Adipocyte (in vitro differentiated cells): Measurements from ENCODE around the gene SOX10.
A peak's percentile ranks its signal among the peaks of the same experiment; 100 is the strongest.

Experiments used
- DNase-seq: peaks from one replicate; pipeline ENCODE4 v3.0.0-alpha.2; 2015; ENCODE audit warnings: low read depth
- H3K27me3 ChIP-seq: replicated peaks from 2 replicates; pipeline ENCODE4 v1.7.0; 2013; ENCODE audit warnings: mild to moderate bottlenecking, low read length, moderate library complexity; ENCODE audit not compliant: control insufficient read depth, insufficient read depth
- H3K36me3 ChIP-seq: 2 replicates; pipeline ENCODE4 v1.7.0; 2013; ENCODE audit warnings: low read length, mild to moderate bottlenecking, moderate library complexity; ENCODE audit not compliant: control insufficient read depth, insufficient read depth, severe bottlenecking
- H3K4me1 ChIP-seq: 2 replicates; pipeline ENCODE4 v1.7.0; 2013; ENCODE audit warnings: mild to moderate bottlenecking, low read length, moderate library complexity; ENCODE audit not compliant: control insufficient read depth, insufficient read depth
- H3K4me3 ChIP-seq: 2 replicates; pipeline ENCODE4 v1.7.0; 2013; ENCODE audit warnings: mild to moderate bottlenecking, low read length, moderate library complexity
- H3K9ac ChIP-seq: 2 replicates; pipeline ENCODE4 v1.7.0; 2013; ENCODE audit warnings: mild to moderate bottlenecking, low read length, moderate library complexity
- H3K9me3 ChIP-seq: 2 replicates; pipeline ENCODE4 v1.7.0; 2013; ENCODE audit warnings: mild to moderate bottlenecking, low read length, moderate library complexity; ENCODE audit not compliant: control insufficient read depth

SOX10 gene

DNA sequence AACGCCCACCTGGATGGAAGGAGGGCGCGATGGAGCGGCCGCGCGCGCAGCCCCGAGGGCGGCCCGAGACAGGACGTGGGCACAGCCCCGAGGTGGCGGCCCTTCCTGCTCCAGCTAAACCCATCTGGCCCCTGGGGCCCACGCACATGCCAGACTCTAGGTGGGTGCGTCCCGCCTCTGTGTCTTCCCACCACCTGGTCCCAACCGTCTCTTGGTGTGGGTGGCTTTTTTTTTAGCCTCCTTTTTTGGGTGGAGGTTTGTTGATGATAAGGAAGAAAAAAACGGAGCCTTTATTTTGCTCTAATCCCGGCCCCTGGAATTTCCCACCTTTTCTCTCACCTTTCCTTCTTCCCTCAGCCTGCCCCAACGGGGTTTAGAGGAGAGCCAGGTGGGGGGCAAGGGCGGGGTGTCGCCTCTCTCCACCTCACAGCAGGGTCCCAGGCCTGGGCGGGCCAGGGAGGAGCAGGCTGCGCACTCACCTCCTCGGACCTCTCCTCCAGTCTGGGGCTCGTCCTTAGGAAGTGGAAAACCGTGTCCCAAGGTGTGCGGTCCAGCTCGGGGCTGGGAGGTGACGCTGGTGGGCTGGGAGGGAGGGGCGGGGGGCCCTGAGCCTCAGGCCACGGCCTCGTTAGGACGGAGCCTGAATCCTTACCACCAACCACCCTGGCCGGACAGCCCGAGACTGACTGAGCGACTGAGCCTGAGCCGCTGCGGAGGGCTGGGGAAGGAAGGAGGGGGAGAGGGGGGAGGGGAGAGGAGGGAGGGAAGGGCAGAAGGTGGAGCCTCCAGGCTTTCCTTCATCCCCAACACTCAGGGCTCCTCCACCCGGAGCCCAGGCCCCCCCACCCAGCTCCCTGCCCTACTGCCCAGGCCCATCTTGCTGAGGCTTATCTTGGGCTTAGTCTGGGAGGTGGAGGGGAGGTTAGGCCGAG, at the start of gene SOX10:
Gene SOX10 (minus strand): TSS at position 696 of the 932 bp plus-strand sequence. CDS start 771 bp downstream, outside the sequence.
- H3K27me3 ChIP-seq, result no peaks in the 10 kb centered on the region
- H3K4me3 ChIP-seq, result no peak within 1 kb of the TSS
- H3K36me3 ChIP-seq, result no peaks in the 10 kb centered on the region
- no peaks in the 10 kb centered on the region for H3K9me3 ChIP-seq
- H3K4me1 ChIP-seq, result peaks cover 18% of the 10 kb centered on the region
- DNase-seq, result no peak
- H3K9ac ChIP-seq, result no peak within 1 kb of the TSS

DNA sequence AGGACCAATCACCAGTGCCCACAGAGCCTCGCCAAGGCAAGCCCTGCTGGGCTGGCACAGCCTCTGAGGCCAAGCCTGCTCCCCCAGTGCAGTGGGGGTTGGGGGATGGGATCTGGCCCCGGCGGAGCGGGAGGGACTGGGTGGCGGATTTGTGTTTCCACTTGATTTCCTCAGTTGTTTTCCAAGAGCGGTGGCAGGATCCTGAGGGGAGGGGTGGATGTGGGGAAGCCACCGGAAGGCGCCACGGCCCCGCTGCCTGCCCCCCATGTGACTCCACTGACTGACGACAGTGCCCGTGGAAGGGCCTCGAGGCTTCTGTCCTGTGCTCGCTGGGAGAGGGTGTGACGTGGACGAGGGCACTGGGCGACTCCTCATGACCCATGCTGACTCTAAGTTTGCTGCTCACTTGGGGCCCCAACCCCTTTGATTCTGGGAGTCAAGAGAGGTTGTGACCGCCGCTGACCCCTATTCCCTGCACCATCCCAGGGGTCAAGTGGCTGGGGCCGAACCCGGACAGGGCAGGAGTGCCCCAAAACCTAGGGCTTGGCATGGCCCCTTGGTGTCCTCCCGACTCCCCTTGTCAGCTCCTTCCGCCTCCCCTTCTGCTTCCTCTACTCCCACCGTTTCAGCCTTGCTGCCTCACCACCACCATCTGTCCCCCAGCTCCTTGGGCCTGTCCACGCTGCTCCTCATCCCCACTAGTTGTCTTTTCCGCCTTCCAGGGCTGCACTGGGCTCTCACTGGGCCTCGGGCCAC, 49.3 kb upstream of the SOX10 start:
- Histone ChIP-seq H3K9me3 (no peaks in the 10 kb centered on the region), H3K4me1 (peaks cover 29% of the 10 kb centered on the region), H3K27me3 (no peaks in the 10 kb centered on the region), H3K9ac (no peak overlapping the region), H3K4me3 (no peak overlapping the region), H3K36me3 (no peaks in the 10 kb centered on the region)
- no peak for DNase-seq

DNA sequence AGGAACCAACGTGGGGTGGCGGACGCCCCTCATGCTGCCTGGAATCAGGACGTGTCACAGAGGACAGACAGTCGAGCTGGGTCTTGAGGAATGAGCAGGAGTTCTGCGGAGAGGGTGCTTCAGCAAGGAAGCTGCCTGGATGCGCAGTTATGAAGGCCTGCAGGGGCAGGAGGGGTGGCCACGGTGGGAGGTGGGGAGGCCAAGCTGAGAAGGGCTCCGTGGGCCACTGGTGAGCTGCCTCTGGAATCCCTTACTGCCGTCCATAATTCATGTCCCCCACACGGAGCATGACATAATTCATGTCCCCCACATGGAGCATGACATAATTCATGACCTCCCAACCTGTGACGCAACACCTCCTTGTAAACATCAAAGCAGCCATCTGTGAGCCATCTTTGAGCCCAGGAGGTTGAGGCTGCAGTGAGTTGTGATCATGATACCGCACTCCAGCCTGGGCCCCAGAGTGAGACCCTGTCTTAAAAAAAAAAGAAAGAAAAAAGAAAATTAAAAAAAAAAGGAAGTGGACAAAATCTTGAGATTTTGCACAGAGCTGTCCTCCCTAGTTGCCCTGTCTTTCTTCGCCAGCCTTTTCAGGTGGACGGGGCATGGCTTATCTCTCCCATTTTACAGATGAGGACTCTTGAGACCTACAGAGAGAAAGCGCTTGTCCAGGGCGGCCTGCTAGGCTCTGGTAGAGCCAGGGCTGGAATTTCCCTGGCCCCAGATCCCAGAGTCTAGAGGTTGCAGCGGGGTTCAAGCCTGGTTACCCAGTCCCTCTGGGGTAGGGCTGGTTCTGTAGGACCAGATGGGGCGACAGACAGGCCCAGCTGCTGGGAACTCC, 48.5 kb upstream of the SOX10 start:
- no peaks in the 10 kb centered on the region for H3K36me3 ChIP-seq
- H3K9me3 ChIP-seq, result no peaks in the 10 kb centered on the region
- H3K4me3 ChIP-seq, result no peak overlapping the region
- H3K27me3 ChIP-seq, result no peaks in the 10 kb centered on the region
- peaks cover 29% of the 10 kb centered on the region for H3K4me1 ChIP-seq
- H3K9ac ChIP-seq, result no peak overlapping the region
- peak; percentile 43 for DNase-seq

DNA sequence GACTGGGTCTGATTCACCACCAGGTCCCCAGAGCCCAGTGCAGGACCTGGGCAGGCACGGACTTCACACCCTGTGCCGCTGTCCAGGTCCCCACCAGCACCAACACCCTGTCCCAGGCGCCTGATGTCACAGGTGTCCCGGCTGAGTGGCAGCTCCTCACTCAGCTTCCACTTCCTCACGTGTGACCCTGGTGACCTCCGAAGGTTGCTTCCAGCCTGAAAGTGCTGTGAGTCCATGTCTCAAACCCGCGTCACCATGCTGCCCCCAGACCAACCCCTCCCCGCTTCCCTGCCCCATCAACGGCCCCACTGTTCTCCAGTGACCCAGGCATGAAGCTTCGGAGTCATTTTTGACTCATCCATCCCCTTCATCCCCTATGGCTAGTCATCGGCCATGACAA, 47.1 kb upstream of the SOX10 start:
- Histone ChIP-seq H3K9me3 (no peaks in the 10 kb centered on the region), H3K27me3 (no peaks in the 10 kb centered on the region), H3K4me3 (no peak overlapping the region), H3K36me3 (no peaks in the 10 kb centered on the region), H3K9ac (no peak overlapping the region), H3K4me1 (peaks cover 24% of the 10 kb centered on the region)
- no peak for DNase-seq

DNA sequence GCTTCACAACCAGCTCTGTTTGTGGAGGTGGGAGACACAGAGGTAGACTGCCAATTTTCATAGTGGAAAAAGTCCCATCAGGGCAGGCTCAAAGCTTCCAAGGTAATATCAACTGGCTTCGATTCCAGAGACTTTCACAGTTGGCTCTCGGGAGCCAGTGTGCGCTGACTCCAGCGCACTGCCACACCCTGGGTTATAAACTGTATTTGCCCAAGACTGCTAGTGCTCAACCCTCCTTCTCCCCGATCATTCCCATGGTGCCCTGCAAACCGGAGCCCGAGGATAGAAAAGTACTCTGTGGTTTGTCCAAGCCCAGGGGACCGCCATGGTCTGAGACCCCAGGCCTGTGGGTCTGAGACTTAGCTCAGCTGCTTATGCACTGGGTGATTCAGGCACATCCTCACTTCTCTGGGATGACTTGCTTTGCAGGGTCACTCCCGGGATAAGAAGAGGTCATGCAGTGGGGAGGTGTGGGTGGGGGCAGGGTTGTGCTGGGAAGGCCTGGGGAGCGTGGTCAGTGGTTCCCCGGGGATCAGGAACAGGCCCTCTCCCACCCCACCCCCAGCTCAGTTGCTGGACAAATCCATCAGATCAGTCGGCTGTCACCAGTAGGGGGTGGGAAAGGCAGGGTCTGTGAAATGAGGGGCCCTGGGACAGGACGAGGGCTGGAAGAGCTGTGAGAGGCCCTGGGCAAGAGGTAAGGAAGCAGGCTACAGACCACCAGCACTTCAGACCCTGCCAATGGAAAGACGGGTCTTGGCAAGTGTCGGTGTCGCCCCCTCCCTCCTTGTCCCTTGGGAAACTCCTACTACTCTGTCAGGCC, 46.2 kb upstream of the SOX10 start:
- Histone ChIP-seq H3K36me3 (no peaks in the 10 kb centered on the region), H3K4me3 (no peak overlapping the region), H3K4me1 (peaks cover 20% of the 10 kb centered on the region), H3K9ac (no peak overlapping the region), H3K9me3 (no peaks in the 10 kb centered on the region), H3K27me3 (peaks cover 4% of the 10 kb centered on the region)
- no peak for DNase-seq

DNA sequence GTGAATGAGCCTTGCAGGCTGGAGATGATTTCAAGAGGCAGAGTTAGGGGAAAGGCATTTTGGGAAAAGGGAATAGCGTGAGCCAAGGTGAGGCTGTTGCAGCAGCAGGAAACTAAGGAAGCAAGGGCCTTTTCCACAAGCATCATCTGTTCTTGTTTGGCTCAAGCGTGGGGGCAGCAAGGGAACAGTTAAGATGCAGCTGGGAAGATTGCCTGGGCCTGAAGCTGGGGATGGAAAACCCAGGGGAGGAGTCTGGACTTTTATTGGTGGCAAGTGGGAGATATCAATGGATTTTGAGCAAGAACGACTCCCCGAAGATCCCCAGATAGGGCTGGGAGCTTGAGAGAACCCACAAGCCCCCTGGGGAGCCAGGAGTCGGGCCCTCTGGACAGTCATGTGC, 45.5 kb upstream of the SOX10 start:
- Histone ChIP-seq H3K4me1 (peaks cover 17% of the 10 kb centered on the region), H3K9me3 (no peaks in the 10 kb centered on the region), H3K9ac (no peak overlapping the region), H3K4me3 (no peak overlapping the region), H3K36me3 (no peaks in the 10 kb centered on the region), H3K27me3 (peaks cover 10% of the 10 kb centered on the region)
- DNase-seq, result no peak

DNA sequence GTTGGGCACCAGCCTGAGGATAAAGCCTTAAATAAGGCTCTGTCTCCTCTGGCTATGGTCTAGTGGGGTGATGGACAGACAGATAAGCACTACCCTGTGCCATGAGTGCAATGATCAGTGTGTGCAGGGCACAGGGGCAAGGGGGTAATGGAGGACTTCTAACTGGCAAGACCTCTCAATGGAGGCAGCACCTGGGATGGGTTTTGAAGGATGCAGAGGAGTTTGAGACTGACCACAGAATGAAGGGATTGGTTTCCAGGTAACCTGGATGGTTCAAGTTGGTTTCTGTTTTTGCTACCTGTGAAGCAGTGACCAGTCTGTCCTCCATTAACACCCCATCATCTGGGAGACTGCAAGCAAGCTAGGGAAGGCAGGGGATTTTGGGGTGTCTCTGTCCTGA, 45.0 kb upstream of the SOX10 start:
- peaks cover 11% of the 10 kb centered on the region for H3K27me3 ChIP-seq
- no peaks in the 10 kb centered on the region for H3K9me3 ChIP-seq
- no peak overlapping the region for H3K9ac ChIP-seq
- no peak overlapping the region for H3K4me3 ChIP-seq
- no peaks in the 10 kb centered on the region for H3K36me3 ChIP-seq
- no peak for DNase-seq
- H3K4me1 ChIP-seq, result peaks cover 14% of the 10 kb centered on the region

DNA sequence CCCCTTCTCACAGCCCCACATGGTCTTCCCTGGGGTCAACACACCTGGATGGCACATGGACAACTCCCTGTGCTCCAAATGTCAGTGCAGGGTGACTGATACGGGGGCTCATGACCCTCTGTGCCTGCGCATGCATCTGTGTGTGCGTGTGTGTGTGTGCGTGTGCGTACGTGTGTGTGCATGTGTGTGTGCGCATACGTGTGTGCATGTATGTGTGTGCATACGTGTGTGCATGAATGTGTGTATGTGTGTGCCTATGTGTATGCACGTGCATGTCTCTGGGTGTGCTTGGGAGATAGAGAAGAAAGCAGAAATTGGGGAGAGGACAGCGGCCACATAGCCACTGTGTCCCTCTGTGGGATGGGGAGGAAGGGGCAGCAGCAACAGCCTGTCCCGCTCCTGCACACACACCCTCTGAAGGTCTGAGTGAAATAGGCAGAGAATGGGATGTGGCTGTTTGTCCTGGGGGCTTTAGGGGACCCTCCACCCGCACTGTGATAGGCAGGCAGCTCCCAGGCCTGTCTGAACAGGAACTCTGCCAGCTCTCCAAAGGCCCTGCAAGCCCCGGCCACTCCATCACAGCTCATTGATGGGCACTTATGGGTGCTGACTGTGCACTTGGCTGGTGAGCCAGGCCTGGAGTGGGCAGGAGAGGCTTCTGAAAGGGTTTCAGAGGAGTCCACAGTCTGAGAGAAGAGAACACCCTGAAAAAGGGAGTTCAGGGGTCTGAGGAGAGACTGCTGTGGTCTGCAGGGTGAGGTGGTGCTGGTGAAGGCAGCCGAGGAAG, 44.2 kb upstream of the SOX10 start:
- H3K9ac ChIP-seq, result no peak overlapping the region
- H3K4me3 ChIP-seq, result no peak overlapping the region
- DNase-seq, result no peak
- no peaks in the 10 kb centered on the region for H3K36me3 ChIP-seq
- H3K9me3 ChIP-seq, result no peaks in the 10 kb centered on the region
- H3K27me3 ChIP-seq, result peaks cover 11% of the 10 kb centered on the region
- peaks cover 6% of the 10 kb centered on the region for H3K4me1 ChIP-seq

DNA sequence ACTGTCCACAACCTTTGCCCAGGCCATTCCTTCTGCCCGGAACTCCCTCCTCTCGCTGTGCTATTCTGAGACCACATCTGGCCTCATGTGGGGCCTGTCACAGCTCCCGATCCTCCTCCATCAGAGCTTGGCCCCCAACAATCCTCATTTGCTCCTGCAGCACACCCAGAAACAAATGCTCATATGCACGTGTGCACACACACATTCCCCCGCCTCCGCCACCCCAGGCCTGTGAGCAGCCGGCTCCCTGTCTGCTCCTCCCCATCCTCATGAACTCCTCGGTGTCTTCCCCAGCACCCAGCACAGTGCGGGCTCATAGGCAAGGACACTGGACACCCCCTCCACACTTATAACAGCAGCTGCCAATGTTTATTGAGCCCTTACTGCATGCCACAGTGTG, 43.1 kb upstream of the SOX10 start:
- Histone ChIP-seq H3K9ac (no peak overlapping the region), H3K4me1 (peaks cover 6% of the 10 kb centered on the region), H3K27me3 (peaks cover 11% of the 10 kb centered on the region), H3K36me3 (no peaks in the 10 kb centered on the region), H3K9me3 (no peaks in the 10 kb centered on the region), H3K4me3 (no peak overlapping the region)
- DNase-seq, result no peak
